Measurements from ENCODE around the gene CYTL1.
"Not testable (repeated sequence)": the region's sequence is repeated elsewhere in the genome, so short reads cannot be mapped to it uniquely, and the experiment has no call there.

Gene CYTL1, protein sequence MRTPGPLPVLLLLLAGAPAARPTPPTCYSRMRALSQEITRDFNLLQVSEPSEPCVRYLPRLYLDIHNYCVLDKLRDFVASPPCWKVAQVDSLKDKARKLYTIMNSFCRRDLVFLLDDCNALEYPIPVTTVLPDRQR
- 0 reads per million in 3 experiments for total RNA-seq

DNA sequence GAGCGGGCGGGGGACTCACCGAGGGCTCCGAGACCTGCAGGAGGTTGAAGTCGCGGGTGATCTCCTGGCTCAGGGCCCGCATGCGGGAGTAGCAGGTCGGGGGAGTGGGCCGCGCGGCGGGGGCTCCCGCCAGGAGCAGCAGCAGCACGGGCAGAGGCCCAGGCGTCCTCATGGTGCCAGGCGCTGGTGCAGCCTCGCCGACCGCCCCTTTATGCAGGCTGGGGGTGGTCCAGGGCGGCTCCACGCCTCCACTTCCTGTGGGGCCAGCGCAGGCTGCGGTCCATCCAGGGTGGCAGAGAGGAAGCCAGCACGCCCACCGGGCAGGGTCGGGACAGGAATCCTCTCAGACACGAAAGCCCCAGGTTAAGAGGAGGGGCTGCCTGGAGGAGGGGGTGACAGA, at the start of gene CYTL1:
TSS of gene CYTL1 (minus strand) at position 185 of the 400 bp plus-strand sequence. CDS start at position 172, 13 bp downstream.
- no peak for DNase-seq

DNA sequence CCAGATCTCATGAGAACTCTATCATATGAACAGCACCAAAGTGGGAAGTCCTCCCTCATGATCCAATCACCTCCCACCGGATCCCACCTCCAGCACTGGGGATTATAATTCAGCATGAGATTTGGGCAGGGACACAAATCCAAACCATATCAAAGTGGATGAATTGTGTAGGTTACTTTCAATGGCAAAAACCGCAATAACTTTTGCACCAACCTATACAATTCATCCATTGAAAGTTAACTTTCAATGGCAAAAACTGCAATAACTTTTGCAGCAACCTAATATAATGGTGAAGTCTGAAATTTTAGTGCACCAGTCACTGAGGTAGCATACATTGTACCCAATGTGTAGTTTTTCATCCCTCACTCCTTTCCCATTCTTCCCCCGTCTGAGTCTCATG, 48.6 kb upstream of the CYTL1 start:
- DNase-seq, result no peak

DNA sequence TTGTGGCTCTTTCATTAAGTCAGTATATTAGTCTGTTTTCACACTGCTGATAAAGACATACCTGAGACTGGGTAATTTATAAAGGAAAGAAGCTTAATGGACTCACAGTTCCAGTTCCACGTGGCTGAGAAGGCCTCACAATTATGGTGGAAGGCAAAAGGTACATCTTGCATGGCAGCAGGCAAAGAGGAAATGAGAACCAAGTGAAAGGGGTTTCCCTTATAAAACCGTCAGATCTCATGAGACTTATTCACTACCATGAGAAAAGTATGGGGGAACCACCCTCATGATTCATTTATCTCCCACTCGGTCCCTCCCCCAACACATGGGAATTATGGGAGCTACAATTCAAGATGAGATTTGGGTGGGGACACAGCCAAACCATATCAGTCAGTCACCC, 47.7 kb upstream of the CYTL1 start:
- DNase-seq, result not testable (repeated sequence)

DNA sequence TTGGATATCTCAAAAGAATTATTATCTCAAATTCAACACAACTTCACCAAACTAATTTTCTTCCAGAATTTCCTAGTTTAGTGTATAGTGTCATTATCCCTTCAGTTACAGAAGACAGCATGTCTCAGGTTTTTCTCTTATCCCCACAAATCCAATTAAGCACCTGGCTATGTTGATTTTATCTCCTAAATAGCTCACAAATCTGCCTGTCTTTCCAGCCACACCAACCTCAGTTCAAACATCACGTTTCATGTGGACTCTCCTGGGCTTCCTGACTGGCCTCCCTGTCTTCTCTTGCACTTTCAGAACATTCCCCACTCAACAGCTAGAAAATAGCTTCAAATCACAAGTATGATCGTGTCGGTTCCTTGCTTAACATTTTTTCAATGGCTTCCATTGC, 46.8 kb upstream of the CYTL1 start:
- no peak for DNase-seq

DNA sequence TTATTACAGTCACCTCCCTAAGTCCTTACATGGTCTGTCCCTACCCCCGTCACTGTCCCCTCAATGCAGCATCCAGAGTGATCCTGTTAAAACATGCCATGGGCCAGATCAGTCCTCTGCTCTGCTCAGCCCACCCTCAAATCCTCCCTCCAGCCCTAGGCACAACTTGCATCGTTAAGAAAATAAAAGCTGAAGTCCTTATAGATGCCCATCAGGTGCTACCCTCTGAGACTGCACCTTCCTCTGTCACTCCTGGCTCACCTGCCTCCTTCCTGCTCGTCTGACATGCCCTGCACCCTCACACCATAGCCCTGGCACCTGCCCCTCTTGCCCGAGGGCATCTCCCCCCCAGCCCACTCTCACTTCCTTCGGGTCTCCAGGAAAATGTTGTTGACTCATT, 36.2 kb upstream of the CYTL1 start:
- DNase-seq, result no peak

DNA sequence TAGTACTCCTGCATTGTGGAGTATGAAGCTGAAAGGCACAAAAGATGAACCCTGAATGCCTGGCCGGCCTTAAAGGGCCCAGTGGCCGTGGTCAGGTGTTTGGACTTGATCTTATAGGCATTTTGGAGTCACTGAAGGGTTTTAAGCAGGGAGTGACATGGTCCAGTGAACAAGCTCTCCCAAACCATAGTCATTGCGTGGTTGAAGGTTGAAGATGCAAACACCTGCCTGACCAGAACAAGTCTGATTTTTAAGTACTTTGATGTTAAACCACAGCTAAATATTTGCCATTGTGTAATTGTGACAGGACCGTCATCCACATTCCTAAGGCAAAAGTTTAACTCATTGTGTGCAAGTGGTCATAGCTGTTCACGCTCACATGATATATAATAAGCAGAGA, 35.3 kb upstream of the CYTL1 start:
- no peak for DNase-seq

DNA sequence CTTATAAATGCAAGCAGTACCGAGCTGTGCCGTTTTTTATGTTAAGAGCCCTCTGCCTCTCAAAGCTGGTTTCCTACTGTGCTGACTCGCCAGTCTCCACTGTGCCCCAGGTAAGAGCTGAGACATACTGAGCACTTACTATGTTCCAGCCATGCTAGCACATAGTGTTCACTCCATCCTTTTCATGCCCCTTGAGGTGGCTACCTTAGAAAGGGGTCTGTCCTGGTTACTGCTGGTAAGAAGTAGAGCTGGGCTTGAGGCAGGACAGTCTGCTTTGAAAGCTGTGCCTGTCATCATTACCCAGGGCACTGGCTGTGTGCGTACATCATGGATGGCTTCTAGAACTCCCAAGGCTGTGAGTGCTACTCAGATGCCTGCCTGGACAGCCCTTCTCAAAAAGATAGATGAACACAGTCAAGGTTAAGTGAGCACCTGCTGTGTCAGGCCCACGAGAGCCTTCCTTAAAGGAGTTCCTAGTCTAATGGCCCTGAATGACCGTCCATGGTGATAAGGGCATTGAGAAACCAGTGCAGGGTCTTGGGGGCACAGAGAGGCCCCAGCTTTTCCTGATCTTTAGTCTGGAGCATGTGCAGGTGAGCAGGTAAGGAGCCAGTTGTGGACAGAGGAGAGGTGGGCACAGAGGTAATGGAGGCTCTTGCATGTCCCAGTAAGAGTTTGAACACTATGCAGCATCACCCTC, 33.6 kb upstream of the CYTL1 start:
- no peak for DNase-seq

DNA sequence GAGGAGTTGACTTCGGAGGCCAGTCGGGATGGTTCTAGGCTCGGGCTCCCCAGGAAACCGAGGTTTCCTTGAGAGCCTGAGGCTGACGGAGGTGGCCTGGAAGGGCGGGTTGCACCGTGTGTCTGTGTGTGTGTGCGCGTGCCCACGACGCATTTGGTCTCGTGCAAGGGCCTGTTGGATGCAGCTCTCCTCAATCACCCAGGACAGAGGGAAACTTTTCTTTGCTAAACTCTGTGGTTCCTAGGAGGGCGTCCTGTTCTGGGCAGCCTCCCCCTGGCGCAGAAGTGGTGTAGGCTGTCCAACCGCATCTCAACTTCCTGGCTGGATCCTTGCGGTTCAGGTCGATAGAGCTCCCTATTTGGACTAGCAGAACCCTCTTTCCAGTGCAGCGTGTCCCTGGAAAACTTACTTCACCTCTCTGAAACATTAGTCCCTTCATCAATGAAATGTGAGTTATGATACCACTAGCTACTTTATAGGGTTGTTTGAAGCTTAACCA, 33.0 kb upstream of the CYTL1 start:
- no peak for DNase-seq

DNA sequence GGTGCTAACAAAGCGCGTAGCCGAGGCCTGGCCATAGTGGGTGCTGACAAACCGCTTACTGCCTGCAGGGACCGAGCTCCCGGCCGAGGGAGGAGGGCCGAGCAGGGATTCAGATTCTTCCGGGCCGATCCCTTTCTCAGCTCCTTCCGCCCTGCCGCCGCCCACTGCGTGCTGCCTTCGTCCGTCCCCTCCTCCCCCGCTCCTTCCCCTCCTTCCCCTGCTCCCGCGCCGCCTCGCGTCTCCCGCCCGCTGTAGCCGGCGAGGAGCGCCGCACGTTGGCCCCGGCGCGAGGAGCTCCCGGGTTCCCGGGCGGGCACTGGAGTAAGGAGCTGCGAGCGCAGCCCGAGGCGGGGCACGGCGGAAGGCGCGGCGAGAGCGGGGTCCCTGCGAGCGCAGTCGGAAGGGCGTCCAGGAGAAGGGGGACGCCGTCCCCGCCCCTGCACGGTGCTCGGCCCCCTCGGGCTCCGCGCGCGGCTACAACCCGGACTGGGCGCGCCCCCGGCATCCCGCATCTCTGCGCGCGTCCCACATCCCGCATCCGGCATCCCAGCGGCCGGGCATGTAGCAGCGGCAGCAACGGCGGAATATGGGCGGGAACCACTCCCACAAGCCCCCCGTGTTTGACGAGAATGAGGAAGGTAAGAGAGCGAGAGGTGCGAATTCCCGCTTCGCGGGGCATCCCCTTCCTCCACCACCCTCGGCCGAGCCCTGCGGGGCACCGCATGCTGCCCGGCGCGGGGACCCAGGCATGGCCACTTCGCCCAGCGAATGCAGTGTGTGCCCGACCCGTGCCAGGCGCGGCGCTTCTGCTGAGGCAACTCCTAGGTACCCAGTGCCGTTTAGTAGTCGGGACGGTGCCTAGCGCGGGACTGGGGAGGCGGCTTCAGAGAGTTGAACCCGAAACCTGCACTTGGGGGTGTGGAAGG, 32.3 kb upstream of the CYTL1 start, which contains the start of gene STK32B:
TSS of gene STK32B (plus strand) at position 203 of the 926 bp plus-strand sequence.
- no peak for DNase-seq

DNA sequence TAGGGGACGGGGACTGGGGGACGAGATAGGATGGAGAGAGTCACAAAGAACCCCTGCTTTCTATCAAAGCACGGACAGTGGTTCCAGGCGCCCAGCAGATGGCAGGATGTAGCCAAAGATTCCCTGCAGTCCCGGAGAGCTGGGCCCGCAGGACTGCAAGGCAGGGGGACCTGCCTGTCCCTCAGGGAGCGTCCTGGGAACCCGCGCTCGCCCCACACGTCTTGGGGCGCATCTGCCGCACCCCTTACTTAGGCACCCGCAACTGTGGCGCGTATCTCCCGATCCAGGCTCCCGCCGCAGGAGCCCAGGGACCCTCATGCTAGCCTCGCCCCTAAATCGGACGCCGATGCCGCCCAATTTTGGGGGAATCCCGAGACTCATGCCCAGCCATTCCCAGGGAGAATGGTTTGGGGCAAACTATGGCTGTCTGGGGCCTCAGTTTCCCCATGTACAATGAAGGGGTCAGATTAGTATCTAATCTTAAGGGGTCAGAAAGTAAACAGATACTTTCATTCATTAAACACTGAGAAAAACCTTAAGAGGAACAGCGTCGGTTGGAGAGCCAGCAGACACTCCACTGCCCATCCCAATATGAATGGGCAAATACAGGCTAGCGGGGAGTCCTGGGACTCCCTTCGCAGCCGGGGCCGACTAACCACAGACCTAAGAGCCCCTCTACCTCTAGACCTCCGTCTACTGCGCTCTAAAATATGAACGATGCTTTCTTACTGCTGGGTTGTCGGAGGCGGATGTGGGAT, 31.4 kb upstream of the CYTL1 start:
- DNase-seq, result no peak

DNA sequence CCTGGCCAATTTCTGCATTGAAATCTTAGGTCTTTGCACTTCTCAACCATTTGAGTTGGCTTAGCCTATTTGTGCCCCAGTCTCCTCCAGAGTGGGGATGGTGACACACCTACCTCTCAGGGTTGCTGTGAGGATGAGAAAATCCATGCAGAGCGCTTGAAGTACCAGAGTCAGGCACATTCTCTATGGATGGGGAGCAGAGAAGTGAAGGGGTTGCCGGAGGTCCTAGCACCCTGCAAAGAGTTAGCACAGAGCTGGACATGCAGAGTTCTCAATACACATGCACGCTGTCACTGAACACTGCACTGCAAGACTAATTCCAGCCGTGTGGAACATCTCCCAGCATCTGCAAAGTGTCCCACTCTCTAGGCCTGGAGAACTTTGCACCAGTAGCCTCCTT, 29.5 kb upstream of the CYTL1 start:
- DNase-seq, result no peak

DNA sequence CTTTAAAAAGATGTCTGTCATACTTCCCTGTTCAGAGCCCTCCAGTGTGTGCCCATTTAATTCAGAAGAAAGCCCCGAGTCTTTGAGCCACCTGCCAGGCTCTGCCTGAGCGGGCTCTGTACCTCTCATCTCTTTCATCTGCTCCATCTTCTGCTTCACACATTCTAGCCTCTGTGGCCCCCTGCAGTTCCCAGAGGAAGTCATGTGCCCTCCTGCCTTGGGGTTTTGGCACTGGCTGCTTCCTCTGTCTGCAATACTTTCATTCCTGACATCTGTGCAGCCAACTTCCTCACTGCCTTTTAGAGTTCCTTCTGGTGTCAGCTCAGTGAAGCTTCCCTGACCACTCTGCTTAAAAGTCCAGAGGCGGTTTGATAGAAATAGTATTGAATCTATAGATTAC, 25.8 kb upstream of the CYTL1 start:
- no peak for DNase-seq

DNA sequence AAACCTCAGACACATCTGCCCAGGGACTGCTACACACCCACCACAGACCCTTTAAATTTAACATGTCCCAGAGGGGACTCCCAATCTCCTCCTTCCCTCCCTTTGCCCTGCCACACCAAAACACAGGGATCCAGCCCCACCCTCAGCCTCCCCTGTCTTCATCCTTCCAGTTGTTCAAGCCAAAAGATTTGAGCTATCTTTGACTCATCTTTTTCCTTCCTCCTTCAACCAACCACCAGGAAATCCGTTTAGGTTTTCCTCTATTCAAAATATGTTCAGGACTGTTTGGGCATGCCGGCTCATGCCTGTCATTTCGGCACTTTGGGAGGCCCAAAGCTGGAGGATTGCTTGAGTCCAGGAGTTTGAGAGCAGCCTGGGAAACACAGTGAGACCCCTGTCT, 25.1 kb upstream of the CYTL1 start:
- DNase-seq, result no peak

DNA sequence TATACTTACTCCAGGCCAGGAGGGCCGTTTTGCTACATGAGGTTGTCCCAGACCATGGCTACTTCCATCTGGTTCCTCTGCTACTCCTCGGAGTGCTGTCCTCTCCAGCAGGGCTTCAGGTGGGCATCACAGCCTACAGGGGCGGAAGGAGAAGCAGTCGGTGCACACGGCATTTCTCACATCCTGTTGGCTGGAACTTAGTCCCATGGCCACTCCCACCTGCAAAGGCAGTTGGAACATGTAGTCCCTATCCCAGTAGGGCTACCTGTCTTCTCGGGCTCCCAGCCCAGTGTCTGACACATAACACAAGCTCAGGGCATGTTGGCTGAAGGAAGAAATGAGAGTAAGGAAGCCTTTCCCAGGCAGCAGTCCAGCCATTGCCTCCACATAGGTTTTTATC, 24.3 kb upstream of the CYTL1 start:
- no peak for DNase-seq

DNA sequence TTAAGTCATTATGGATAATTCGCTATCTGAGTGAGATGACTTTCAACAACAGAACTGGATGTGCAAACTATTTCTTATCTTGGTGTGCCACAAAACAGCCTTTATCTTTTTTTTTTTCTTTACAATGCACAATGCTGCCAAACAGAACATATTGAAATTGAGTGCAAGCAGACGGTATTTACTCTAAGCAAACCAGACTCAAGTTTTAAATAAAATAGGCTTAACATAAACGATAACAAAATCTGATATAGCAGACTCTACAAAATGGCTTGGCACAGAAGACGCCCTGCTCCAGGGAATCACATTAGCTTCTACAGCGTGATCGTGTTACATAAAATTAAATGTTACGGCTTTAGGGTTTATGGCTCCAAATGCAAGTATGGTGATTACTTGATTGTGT, 22.4 kb upstream of the CYTL1 start:
- DNase-seq, result no peak

DNA sequence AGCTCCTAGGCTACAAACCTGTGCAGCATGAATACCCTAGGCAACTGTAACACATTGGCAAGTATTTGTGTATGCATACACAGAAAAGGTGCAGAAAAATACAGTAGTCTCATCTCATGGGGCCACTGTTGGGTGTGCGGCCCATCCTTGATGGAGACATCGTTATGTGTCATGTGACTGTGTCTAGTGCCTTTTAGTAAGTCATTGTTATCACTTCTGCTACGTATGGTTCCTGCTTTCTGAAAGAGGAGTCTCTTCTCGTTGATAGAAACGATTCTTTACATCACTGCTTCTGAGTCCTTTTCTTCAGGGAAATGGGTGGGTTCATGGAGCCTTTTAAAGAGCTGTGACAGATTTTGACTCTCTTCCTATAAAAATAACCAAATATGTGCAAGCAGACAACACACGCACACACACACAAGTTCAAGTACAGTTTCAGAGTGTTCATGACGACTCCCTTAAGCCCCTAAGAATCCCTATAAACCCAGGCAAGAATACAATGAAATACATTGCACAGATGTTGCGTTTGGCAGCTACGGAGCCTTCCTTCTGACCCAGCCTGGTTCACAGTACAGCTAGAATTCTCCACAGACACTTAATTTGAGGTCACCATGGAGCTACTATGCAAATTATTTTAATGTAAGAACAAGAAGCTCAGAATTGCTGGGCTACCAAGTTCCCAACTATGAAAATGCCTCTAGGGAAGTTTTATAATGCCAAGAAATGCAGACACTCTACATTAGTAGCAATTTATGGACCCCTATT, 21.8 kb upstream of the CYTL1 start:
- no peak for DNase-seq

DNA sequence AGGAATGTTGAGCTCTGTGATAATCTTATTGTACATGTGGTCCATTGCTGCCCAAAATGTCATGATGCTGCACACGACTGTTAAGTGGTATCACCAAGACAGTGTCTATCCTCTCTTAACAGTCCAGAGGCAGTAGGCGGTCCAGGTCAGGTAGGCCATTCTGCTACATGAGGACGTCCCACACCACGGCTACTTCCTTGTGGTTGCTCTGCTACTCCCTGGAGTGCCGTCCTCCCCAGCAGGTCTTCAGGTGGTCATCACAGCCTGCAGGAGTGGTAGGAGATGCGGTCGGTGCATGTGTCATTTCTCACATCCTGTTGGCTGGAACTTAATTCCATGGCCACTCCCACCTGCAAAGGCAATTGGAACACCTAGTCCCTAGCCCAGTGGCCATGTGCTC, 20.5 kb upstream of the CYTL1 start:
- DNase-seq, result no peak

DNA sequence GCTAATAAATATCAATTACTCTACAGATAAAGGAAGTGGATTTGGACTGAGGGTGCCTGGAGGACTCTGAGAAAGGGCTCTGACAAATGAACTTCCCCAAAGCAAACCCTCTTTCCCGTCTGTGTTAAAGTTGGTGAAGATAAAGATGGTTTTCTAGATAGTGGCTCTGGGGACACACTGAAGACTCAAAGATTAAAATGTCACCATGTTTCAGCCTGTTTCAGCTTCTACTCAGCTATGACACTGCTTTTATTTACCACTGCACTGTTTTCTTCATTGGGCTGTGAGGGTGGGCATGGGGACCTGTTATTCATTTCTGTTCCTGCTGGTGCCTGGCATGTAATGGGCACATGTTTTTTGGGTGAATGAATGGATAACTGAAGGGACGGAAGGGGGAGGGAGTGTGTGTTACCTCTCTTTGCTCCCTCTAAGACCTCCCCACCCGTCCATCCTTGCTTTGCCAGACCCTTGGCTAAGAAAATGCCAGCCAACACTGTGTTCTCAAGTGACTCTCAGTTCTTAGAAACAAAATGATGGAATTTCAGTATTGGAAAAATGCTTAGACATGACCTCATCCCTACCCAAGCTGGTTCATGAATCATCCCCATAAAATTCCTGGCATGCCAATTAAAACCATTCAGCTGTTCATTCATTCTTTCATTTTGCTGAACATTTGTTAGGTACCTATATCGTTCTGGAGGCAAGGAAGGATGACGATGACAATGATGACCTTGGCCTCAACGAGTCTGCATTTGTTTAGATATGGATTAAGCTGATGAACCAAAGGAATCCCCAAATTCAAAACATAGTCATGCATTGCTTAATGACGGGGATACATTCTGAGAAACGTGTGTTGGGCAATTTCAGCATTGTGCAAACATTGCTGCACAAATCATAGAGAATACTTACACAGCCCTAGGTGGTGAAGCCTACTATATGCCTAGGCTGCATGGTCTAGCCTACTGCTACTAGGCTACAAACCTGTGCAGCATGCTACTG, 18.6 kb upstream of the CYTL1 start:
- DNase-seq, result no peak

DNA sequence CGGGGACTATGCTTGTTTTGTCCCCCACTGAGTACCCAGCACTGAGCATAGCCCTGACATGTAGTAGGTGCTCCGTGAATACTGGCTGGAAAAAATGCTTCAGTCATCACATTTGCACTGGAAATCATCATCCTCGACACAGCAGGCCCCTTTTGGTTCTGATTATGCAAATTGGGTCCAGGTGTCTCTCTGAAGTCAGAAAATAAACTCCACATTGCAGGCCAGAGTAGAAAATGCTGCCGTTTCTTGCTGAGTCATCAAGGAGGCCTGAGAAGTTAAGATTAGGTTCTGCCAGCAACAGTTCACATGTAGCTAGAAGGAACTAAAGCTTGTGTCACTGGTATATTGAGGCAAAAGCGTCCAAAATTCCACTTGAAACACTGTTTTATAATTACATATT, 17.0 kb upstream of the CYTL1 start:
- DNase-seq, result no peak

DNA sequence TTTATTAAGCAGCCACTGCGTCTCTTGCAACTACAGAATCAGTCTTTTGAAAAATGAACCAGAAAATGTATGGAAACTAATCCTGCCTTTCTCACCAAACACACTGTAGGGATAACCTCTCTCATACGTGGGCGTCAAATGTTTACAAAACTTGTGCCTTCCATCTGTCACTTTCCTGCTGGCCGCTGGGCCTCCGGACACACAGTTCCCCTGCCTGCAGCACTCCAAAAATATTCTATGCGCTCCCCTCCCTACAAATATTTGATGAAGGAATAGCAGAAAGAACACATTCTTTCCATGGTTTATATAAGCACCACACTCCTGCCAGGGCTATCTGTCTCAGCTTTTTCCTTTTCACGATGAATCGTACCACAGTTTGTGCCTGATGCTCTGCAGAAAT, 14.9 kb upstream of the CYTL1 start:
- DNase-seq, result no peak
